ENCODE measurements around the gene MUC3A.

DNA sequence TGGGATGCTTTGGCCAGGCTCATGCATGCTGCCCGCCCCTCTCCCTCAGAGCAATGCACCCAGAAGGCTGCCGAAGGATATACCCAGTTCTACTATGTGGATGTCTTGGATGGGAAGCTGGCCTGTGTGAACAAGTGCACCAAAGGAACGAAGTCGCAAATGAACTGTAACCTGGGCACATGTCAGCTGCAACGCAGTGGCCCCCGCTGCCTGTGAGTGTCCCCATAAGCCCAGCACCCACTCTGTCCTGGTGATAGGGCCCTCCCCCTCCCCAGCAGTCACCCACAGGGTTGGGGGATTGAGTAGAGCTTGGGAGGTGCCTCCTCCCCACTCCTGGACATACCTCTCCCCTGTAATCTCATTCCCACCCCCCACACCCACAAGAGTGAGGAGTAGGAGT is 63.6 kb downstream of the MUC3A start:
- TF ChIP-seq, protein P1, sequence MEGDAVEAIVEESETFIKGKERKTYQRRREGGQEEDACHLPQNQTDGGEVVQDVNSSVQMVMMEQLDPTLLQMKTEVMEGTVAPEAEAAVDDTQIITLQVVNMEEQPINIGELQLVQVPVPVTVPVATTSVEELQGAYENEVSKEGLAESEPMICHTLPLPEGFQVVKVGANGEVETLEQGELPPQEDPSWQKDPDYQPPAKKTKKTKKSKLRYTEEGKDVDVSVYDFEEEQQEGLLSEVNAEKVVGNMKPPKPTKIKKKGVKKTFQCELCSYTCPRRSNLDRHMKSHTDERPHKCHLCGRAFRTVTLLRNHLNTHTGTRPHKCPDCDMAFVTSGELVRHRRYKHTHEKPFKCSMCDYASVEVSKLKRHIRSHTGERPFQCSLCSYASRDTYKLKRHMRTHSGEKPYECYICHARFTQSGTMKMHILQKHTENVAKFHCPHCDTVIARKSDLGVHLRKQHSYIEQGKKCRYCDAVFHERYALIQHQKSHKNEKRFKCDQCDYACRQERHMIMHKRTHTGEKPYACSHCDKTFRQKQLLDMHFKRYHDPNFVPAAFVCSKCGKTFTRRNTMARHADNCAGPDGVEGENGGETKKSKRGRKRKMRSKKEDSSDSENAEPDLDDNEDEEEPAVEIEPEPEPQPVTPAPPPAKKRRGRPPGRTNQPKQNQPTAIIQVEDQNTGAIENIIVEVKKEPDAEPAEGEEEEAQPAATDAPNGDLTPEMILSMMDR (IDR thresholded peaks at IDR 0.05): no peak
- TF ChIP-seq POLR2AphosphoS5 (IDR thresholded peaks at IDR 0.05) (no peak), POLR2A (IDR thresholded peaks at IDR 0.05) (no peak), EP300 (IDR thresholded peaks at IDR 0.05) (no peak)
